Activated CD8-positive, alpha-beta memory T cell treated with anti-CD3 and anti-CD28 coated beads for 24 hours (primary cell): Measurements from ENCODE around the gene TM9SF4.
"Not testable (repeated sequence)": the region's sequence is repeated elsewhere in the genome, so short reads cannot be mapped to it uniquely, and the experiment has no call there.

Source experiments
- DNase-seq: peaks from one replicate; pipeline ENCODE4 v3.0.0-alpha.2; 2020

Gene TM9SF4

GRCh38 chr20:32091888-32092346 is 17.6 kb upstream of the TM9SF4 start:
- peak; percentile 89 for DNase-seq

GRCh38 chr20:32098786-32099185 is 10.7 kb upstream of the TM9SF4 start:
- no peak for DNase-seq

- DNase-seq = no peak
Measured at GRCh38 chr20:32108814-32109391, 611 bp upstream of the TM9SF4 start.

- DNase-seq = no peak
Measured at GRCh38 chr20:32110173-32110704, 725 bp downstream of the TM9SF4 start.

- no peak for DNase-seq
Measured at GRCh38 chr20:32110727-32111126, 1.2 kb downstream of the TM9SF4 start.

- no peak for DNase-seq
Measured at GRCh38 chr20:32111156-32111686, 1.7 kb downstream of the TM9SF4 start.

GRCh38 chr20:32111753-32112152 is 2.2 kb downstream of the TM9SF4 start:
- no peak for DNase-seq

- DNase-seq = no peak
Measured at GRCh38 chr20:32112841-32113240, 3.3 kb downstream of the TM9SF4 start.

GRCh38 chr20:32113591-32114260 is 4.2 kb downstream of the TM9SF4 start:
- DNase-seq = no peak

- DNase-seq = no peak
Measured at GRCh38 chr20:32114305-32114960, 4.9 kb downstream of the TM9SF4 start.

GRCh38 chr20:32115211-32115767 is 5.8 kb downstream of the TM9SF4 start:
- DNase-seq = no peak

- no peak for DNase-seq
Measured at GRCh38 chr20:32116079-32116521, 6.6 kb downstream of the TM9SF4 start.

- DNase-seq = not testable (repeated sequence)
Measured at GRCh38 chr20:32116796-32117195, 7.3 kb downstream of the TM9SF4 start.

GRCh38 chr20:32118427-32118826 is 8.9 kb downstream of the TM9SF4 start:
- not testable (repeated sequence) for DNase-seq

GRCh38 chr20:32119734-32120133 is 10.2 kb downstream of the TM9SF4 start:
- no peak for DNase-seq

- DNase-seq = not testable (repeated sequence)
Measured at GRCh38 chr20:32121908-32122307, 12.4 kb downstream of the TM9SF4 start.

GRCh38 chr20:32123088-32123487 is 13.6 kb downstream of the TM9SF4 start:
- no peak for DNase-seq

- no peak for DNase-seq
Measured at GRCh38 chr20:32124916-32125454, 15.5 kb downstream of the TM9SF4 start.

GRCh38 chr20:32125506-32125905 is 16.0 kb downstream of the TM9SF4 start:
- DNase-seq = no peak

- DNase-seq = no peak
Measured at GRCh38 chr20:32126919-32127318, 17.4 kb downstream of the TM9SF4 start.

GRCh38 chr20:32127347-32127746 is 17.8 kb downstream of the TM9SF4 start:
- DNase-seq = no peak

GRCh38 chr20:32128167-32128566 is 18.7 kb downstream of the TM9SF4 start:
- no peak for DNase-seq

GRCh38 chr20:32129863-32130262 is 20.3 kb downstream of the TM9SF4 start:
- no peak for DNase-seq
